ENCODE results near the gene TOM1L2.
A peak's percentile ranks its signal among the peaks of the same experiment; 100 is the strongest.

TOM1L2 gene

DNA sequence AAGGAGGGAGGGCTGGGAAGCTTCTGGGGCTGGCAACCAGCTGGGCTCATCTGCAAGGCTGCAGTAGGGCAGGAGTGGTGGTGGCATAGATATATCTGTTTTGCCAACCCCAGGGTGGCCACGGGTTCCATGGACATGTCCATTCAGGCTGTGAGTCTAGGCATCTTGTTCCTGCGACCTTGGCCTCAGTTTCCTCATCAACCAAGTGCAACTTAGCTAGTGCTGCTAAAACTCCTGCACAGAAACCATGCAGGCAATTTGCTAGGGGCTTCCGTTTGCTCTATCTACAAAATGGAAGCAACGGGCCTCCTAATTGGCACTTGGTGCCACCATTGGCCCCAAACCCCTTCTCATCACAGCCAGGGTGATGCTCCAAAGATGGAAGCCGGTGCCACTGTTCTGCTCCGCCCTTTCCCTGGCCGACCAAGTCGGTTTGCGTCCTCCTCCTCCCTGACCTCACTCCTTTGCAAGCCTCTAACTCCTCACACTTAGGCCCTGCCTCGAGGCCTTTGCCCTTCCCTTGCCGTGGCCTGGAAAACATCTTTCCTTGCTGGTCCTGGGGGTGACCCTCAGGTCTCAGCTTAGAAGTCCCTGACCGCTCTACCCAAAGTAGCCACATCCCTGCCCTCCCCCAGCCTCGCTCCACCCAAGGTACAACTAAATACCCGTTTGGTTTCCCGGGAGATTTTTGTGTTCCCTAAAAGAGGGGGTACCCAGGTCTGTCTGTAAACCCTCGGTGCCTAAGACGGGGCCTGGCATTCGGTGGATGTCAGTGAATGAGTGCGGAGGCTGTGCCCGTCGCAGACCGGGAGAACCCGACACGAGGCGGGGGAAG is 136.6 kb downstream of the TOM1L2 start:
- no peak for DNase-seq (ENCODE audit: low spot score)

DNA sequence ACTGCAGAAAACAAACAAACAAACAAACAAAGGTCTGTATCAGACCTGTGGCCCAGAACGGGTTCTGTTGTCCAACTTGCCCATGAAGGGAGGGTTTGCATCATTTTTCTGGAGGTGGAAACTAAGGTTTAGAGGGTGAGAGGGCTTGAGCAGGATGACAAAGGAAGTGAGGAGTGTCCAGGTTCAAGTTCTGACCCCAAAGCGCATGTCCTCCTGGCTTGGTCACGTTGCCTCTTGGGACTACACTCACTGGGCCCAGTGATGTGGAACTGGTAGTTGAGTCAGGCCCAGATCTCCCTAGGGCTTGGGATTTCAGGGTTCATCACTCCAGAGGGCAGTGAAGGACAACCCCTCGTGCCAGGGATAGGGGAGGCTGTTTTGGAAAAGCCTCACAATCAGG is 137.2 kb downstream of the TOM1L2 start:
- DNase-seq (ENCODE audit: low spot score), result no peak

DNA sequence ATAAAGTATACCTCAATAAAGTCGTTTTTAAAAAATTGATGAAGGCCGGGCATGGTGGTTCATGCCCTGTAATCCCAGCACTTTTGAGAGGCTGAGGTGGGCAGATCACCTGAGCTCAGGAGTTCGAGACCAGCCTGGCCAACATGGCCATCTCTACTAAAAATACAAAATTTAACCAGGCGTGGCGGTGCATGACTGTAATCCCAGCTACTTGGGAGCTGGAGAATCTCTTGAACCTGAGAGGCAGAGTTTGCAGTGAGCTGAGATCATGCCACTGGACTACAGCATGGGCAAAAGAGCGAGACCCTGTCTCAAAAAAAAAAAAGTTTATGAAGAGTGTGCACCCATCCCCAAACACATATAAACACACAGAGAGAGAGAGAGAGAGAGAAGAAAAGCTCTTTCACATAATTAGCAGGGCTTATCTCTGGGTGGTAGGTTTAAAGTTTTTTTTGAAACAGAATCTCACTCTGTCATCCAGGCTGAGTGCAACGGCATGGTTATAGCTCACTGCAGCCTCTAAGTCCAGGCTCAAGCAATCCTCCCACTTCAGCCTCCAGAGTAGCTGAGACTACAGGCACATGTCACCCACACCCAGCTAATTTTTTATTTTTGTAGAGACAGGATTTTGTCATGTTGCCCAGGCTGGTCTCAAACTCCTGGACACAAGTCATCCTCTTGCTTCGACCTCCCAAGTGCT is 138.4 kb downstream of the TOM1L2 start:
- DNase-seq (ENCODE audit: low spot score), result no peak

DNA sequence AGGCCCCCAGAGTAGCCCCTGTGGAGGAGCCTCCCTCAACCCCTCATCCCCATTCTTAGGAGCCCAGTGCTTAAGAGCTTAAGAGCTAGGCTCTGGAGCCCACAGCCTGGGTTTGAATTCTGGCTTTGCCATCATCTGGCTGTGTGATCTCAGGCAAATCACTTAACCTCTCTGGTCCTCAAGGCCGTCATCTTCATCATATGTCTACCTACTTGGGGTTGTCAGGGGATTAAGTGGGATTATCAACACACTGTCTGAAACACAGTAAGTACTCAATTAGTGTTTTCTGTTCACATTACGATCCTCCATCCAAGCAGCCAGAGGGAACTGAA is 140.2 kb downstream of the TOM1L2 start:
- DNase-seq (ENCODE audit: low spot score), result no peak

DNA sequence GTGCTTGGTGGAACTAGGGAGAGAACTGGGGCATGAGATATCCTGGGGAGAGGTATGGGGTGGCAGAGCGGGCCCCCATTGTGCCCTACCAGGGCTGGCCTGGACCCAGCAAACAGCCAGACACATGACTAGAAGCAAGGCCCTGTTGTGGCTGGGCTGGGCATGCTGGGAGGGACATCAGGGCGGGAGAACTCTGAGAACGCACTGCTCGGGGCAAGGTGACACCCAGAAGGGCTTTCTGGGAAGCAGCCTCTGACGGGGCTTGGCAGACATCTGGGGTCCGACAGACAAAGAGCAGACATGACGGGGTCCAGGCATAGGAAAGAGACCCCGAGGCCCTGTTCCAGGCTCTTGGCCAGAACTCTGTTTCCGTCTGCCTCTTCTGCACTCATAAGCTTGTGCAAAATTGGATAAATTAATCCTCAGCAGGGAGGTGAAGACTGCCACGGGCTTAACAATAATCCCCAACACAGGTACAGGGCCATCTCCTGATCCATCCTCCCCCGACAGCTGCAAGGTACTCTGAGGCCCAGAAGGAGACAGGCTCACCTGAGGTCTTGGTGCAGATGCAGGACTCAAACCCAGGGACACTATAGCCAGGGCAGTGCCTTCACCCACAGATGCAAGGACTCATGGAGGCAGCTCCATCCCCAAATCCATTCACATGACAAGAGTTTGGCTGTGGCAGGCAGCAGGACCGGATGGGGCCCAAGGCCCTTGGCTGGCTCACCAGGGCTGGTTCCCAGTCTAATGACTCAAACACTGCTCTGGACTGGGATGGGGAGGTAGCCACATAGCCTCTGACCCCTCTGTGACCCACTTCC is 140.8 kb downstream of the TOM1L2 start:
- DNase-seq (ENCODE audit: low spot score), result peak; percentile 68

DNA sequence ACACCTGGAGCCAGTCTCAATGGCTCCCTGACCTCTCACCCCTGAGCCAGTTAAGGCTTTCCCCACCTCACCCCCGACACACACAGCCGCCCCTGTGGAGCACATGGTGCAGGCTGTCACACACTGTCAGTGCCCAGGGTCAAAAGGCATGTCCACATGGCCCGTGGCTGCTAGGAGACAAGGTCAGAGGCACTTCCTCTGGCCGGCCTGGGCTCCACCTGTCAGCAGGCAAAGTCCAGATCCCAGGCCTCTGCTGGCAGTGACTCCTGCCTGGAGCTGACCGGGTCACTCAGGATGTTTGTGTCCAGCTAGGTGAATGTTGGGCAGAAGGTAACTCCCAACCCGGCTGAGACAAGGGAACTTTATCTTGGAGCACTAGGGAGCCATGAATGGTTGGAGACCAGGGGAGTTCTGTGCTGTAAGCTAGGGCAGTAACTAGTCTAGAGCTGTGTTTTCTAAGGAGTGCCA is 141.4 kb downstream of the TOM1L2 start:
- DNase-seq (ENCODE audit: low spot score), result no peak

DNA sequence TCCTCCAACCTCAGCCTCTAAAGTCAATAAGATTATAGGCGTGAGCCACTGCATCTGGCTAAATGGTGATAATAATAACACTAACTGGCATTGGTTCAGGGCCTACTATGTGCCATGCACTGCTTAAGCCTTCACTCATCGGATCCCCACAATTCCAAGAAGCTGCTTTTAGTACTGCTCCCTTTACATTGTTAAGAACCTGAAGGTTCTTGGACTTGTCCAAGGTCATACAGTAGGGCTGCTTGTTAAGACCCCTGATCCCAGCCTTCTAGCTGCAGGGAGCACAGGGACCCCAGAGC is 142.0 kb downstream of the TOM1L2 start:
- DNase-seq (ENCODE audit: low spot score), result no peak

DNA sequence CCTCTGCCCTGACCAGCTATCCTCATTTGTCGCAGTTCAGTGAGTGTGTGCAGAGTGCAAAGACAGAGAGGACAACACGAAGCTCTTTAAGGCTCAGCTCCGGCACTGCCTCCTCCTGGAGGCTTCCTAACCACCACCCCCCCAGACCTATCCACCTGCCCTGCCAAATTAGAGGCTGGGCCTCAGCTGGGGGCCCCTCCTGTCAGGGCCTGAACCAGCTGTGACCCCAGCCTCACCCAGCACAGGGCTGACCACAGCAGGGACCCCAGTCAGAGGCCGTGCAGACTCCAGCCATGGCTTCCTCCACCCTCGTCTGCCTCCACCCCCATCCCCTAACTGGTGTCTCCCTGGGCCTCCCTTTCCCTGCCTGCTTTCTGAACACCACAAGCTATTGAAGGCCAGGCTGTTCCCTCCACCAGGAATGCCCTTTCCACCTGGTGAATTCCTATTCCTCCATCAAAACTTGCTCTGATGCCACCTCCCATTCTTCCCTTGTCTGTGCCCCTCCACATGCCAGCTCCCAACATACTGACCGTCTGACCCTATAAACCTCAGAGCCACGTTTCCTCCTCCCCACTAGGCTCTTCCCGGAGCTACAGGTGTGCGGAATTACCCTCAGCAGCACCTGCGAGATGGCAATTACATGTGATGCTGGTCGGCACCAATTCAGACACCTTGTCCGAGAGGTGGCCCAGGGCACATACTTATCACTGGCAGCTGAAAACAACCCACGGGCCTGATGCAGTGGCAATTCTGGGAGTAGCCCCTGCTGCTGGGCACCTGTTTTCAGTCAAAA is 144.2 kb downstream of the TOM1L2 start:
- no peak for DNase-seq (ENCODE audit: low spot score)

DNA sequence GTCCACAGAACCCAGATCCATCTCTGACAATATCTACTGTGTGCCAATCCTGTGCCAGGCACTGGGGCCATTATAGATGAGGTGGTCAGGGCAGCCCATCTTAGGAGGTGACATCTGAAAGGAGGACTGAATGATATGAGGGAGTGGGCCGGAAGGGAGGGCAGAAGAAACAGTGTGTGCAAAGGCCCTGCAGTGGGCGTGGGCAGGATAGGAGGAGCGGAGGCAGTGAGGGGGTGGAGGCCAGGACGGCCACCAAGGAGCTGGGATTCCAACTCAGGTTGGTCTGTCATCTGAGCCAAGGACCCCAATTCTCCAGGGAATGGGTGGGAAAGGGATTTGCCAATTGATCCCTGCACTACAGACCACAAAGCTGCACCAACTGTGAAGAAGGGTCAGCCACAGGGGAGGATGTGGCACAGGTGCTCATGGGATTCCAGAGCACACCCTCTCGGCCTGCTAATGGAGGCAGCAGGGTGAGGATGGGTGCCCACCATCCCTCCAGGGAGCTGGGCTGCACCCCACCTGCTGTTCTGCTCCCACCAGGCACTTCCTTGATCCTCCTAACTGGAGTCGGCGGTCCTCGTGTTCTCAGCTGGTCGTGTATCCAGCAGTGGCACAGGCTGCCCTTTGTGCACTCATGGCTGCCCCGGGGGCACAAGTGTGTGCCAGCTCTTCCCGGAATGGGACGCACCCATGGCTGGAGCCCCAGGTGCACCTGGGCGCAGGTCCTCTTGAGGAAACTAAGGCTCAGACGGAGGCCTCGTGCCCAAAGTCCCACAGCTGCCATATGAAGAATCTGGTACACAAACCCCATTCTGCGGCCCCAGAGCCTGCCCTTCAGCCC is 145.0 kb downstream of the TOM1L2 start:
- no peak for DNase-seq (ENCODE audit: low spot score)

DNA sequence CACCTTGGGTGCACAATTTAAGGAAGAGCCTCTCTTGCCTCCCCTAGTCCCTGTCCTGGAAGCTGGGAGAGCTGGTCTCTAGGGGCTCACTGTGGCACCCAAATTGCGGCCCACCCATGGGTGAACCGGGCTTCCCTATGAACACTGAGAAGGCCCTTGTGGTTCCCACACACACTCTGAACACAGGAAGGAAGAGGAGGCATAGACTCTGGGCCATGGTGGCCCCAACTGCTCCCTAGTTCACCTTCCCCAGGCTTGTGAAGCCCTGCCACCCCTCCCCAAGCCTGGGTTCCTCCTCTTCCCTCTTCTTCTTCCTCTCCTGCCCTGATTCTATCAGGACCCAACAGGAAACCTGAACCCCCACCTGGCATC is 145.9 kb downstream of the TOM1L2 start:
- no peak for DNase-seq (ENCODE audit: low spot score)

DNA sequence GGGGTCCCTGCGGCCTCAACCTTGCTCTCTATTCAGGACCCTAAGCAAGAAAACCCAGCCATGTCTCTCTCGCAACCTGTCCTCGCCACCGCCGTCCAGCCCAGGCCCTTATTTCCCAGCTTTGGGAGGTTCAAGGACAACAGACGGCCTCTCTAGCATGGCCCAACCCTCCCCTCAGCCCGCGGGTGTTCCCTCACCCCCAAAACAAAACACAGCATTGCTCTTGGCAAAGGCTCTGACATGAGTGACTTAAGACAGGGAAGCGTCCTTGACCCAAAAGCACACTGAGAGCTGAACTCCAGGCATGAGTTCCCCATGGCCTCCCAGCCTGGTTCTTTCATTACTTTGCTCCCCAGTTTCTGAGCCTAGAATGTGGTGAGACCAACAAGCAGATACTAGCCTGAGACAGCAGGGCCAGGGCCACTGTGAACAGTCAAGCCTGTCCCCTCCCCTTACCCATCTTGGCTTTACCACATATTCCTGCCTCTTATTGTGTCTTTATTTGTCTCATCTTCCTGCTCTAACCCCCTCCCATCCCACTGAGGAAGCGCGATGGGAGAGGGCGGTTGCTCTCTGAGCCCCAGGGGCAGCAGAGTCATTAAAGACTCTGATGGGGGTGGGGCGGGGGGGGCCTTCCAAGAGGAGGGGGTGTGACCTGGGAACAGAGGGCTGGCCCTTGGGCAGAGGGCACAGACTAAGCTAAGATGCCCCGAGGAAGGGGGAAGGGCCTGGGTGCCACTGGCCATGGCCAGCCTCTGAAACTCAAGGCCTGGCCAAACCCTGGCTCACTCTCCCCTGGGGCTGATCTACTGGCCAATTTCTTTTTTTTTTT is 147.2 kb downstream of the TOM1L2 start:
- no peak for DNase-seq (ENCODE audit: low spot score)

DNA sequence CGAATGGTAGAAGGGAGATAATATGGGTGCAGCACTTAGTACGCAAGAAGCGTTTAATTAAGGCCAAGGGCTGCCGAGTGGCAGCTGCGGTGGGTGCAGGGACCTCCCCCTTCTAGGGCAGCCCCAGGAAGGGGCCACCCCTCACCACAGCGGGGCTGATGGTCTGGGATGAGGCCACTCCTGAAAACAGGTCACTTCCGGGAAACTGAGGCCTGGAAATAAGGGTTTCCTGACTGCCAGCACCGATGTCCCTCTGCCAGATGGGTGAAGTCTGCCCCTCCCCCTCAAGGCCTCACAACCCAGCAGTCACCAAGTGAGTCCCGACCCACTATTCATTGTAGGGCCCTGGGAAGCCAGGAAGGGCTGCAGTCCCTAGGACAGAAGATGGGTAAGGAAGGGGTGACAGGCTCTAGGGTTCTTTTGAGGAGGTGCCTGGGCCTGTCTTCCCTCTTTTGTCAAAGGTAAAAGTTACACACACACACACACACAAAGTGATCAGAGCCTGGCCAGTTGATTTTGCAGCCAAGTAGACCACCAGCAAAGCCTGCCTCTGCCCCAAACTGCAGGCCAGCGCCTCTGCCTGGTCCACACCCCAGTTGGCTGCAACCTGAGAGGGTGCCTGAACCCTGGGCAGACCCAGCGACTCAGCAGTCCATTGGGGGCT is 147.9 kb downstream of the TOM1L2 start:
- peak; percentile 69 for DNase-seq (ENCODE audit: low spot score)

DNA sequence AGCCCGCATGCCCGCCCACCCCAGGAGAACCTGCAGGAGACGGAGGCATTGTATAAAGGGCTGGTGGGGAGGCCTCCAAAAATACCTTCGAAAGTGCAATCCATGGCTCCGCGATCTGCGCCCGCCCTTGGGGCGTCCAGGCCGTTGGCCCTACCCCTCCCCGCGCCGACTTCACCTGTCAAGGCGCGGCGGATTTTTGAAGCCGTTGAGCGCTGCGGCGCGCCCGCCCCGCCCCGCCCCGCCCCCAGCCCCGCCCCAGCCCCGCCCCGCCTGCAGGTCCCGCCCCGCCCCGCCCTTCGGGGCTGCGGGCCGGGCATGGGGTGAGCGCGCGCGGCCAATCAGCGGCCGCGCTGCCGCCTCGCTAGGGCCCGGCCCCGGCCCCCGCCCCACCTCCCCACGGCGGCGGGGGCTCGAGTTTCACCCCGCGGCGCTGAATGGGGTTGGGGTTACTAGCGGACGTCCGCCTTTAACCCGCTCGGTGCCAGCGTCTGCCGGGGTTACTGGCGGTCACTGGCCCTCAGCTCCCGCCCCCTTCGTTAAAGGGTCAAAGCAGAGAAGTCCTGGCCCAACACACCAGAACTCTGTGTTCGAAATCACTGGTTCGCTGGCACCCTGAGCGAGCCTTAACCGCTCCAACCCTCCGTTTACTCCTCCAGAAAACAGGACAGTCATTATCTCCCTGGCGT is 148.6 kb downstream of the TOM1L2 start:
- DNase-seq (ENCODE audit: low spot score), result peak; percentile 94

DNA sequence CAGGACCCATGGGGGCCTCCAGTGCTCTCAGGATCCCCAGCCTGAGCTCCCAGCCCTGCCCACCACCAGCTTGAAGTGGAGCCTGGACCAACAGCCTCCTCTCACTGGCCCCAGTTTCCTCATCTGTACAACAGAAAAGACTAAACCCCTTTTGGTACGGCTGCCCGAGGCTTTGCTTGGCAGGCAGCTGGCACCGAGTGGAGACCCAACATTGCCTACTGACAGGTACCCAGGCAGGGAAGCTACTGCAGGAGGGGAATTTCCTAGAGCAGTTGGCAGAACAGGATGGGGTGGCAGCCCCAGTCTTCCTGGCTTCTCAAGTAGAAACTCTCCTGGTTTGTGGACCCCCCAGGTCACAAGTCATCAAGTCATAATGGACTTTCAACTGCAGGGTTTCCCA is 149.6 kb downstream of the TOM1L2 start:
- DNase-seq (ENCODE audit: low spot score), result peak; percentile 54

DNA sequence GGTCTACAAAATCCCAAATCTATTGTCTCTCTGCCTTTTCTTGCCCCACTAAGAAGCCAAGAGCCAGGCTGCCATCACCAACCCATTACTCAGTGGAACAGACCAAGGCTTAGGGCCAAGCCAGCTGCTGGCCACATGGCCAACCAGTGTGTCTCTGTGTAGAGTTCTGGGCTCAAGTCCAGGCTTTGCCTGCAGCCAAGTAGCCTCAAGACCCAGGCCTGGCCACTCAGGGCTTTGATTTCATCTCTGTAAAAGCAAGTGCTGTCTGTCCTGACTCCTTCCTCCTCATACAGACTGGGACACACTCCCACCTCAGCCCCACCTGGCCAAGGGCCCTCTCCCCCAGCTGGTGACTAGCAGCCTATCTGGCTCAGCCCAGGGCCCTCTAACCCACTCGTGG is 150.0 kb downstream of the TOM1L2 start:
- DNase-seq (ENCODE audit: low spot score), result peak; percentile 98

DNA sequence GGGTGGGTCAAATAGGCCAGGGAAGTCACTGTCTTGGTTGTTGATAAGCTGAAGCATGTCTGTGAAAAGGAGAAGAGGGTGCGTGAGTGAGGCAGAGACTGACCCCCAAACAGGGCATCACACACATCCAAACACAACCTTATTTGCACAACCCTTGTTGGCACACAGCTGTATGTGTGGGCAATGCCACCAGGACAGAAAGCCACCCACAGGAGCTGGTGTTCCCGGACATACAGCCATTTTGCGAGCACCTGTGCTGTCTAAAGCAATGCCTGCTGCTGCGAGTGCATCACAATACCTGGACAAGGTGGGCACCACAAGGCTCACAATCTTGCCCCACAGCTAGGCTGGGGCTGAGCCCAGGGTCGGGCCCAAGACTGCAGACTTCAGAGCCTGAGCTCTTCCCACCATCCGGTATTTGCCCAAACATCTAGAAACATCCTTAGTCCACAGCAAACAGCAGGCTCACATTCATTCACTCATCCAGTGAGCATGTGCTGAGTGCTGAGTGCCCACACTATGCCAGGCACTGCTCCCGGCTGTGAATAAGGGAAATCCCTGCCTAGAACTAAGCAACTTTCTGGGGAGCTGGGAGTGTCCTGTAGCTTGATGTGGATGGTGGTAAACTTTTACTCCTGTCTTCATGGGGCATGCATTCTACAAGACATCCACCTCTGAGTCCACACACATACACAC is 151.6 kb downstream of the TOM1L2 start:
- DNase-seq (ENCODE audit: low spot score), result no peak

DNA sequence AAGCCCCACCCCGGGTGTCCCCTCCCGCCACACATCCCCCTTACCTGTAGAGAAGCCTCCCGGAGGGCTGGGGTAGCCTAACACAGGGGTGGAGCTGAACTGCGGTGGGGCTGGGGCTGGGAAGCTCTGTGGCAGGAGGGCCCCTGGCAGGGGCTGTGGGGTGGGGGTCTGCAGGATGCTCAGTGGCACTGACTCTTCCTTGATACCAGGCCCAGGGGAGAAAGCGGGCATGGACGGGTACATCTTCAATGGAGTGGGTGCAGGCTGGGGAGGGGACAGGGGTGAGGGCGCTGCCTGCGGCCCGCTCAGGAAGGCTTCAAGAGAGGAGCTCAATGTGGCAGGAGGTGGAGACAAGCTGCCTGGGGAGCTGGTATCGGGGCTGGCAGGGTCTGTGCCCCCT is 152.2 kb downstream of the TOM1L2 start:
- no peak for DNase-seq (ENCODE audit: low spot score)

DNA sequence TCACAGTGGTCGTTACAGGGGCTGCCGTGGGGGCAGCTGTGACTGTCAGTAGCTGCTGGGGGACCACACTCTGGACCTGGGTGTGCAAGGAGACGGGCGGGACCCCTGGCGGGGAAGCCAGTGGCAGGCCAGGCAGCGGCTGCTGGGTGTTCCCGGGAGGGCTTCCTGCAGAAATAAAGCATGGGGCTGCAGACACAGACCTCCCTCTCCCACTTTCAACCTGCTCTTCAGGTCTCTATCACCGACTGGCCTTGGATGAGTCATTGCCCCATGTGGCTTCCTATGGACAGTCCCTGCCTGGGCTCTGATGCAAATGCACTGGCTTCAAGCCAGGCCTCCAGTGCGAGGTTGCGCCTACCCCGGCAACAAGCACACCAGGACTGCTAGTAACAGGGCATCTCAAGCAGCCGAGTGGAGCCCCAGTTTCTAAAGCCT is 152.6 kb downstream of the TOM1L2 start:
- DNase-seq (ENCODE audit: low spot score), result peak; percentile 71
